A549 (cell line): ENCODE results near the gene DTWD1. TPM values are rescaled to one million over a fixed set of nuclear protein-coding genes. Genes with fewer than 3 reads are reported as not detected.

Source experiments
- ATAC-seq, 2 experiments: fragments of 200-7000 bp in 1 of 2; fragments of >200 bp in 1 of 2; cut with Nextera tagmentation in 1 of 2; cut with Tn5 transposase in 1 of 2; 3 replicates each; pipeline versions ENCODE4 v1.8.0 to v1.9.1; 2018 to 2020; ENCODE audit warnings: mild to moderate bottlenecking in 1 of 2, moderate library complexity in 1 of 2
- CTCF ChIA-PET: fragments of 300-600 bp; sonication (Branson Sonifier 250); formaldehyde crosslinking; extraction: SDS; loops from one replicate; lab custom pipeline; 2021; ENCODE audit warnings: antibody characterized with exemption, inconsistent platforms; lab: Yijun Ruan, JAX
- POLR2A ChIA-PET: fragments of 350-600 bp; formaldehyde crosslinking; extraction: SDS; loops from one replicate; lab custom pipeline; 2021; ENCODE audit warnings: antibody characterized with exemption, inconsistent platforms; lab: Yijun Ruan, JAX
- DNase-seq, 2 experiments: peaks; one replicate each; pipeline versions ENCODE4 v3.0.0 to v3.0.0-alpha.2; 2011 to 2016; ENCODE audit warnings: low read depth in 1 of 2, low spot score in 1 of 2
- FAIRE-seq: peaks from 2 replicates; lab custom pipeline; 2011; peaks lifted over from hg19 to GRCh38; lab: Jason Lieb, UNC
- H3K27ac ChIP-seq, 2 experiments: fragments of >200 bp; sonication (Bioruptor Twin); formaldehyde crosslinking; 3 replicates each; pipeline ENCODE4 v1.5.1; 2016 to 2017
- H3K4me1 ChIP-seq: fragments of >200 bp; sonication (Bioruptor Twin); formaldehyde crosslinking; 3 replicates; pipeline ENCODE4 v1.6.1; 2016
- H3K4me2 ChIP-seq: fragments of >200 bp; sonication (Bioruptor Twin); formaldehyde crosslinking; 3 replicates; pipeline ENCODE4 v1.6.1; 2016
- H3K4me3 ChIP-seq: fragments of >200 bp; sonication (Bioruptor Twin); formaldehyde crosslinking; 3 replicates; pipeline ENCODE4 v1.5.1; 2016
- H3K9me3 ChIP-seq: fragments of >200 bp; sonication (Bioruptor Twin); formaldehyde crosslinking; 3 replicates; pipeline ENCODE4 v1.6.1; 2016
- ATOH8 ChIP-seq: fragments of 250-450 bp; sonication (Bioruptor Pico); IDR thresholded peaks from 2 replicates; pipeline ENCODE4 v1.5.0; 2020; ENCODE audit warnings: low read depth, mild to moderate bottlenecking, moderate library complexity
- CBX2 ChIP-seq: fragments of 200-600 bp; sonication (generic); IDR thresholded peaks from 2 replicates; pipeline ENCODE4 v1.6.1; 2016; ENCODE audit warnings: low read depth, mild to moderate bottlenecking, borderline replicate concordance
- CBX8 ChIP-seq: fragments of 200-600 bp; sonication (generic); IDR thresholded peaks from 2 replicates; pipeline ENCODE4 v1.6.1; 2016
- CEBPB ChIP-seq, 2 experiments: fragments of >200 bp in 1 of 2; sonication (Bioruptor Twin) in 1 of 2; formaldehyde crosslinking in 1 of 2; IDR thresholded peaks; 2 replicates each; pipeline ENCODE4 v1.6.1; 2012 to 2016
- CHD2 ChIP-seq: fragments of 150-350 bp; IDR thresholded peaks from 2 replicates; pipeline ENCODE4 v1.6.1; 2014; ENCODE audit warnings: low read length; ENCODE audit not compliant: partially characterized antibody
- CTCF ChIP-seq: fragments of >200 bp; sonication (Bioruptor Twin); formaldehyde crosslinking; IDR thresholded peaks from 3 replicates; pipeline ENCODE4 v1.5.1; 2016
- EHF ChIP-seq: fragments of 250-450 bp; sonication (Bioruptor Pico); IDR thresholded peaks from 2 replicates; pipeline ENCODE4 v1.5.0; 2020; ENCODE audit warnings: mild to moderate bottlenecking
- EHMT2 ChIP-seq: fragments of 200-600 bp; sonication (generic); IDR thresholded peaks from 2 replicates; pipeline ENCODE4 v1.6.1; 2016; ENCODE audit warnings: antibody characterized with exemption, low read depth, mild to moderate bottlenecking, moderate library complexity
- FOSL2 ChIP-seq, 2 experiments: fragments of 450-650 bp in 1 of 2; fragments of >200 bp in 1 of 2; sonication (Bioruptor Twin) in 1 of 2; formaldehyde crosslinking; IDR thresholded peaks; 2 replicates each; pipeline versions ENCODE4 v1.5.0 to v1.6.1; 2016 to 2020; ENCODE audit warnings: mild to moderate bottlenecking in 1 of 2, moderate library complexity in 1 of 2
- FOXS1 ChIP-seq: fragments of 250-450 bp; sonication (Bioruptor Pico); IDR thresholded peaks from 2 replicates; pipeline ENCODE4 v1.5.0; 2020; ENCODE audit warnings: mild to moderate bottlenecking, moderate library complexity
- GATA3 ChIP-seq: IDR thresholded peaks from 2 replicates; pipeline ENCODE4 v1.6.1; 2012; ENCODE audit warnings: borderline replicate concordance
- HDAC2 ChIP-seq: fragments of 200-600 bp; sonication (generic); IDR thresholded peaks from 2 replicates; pipeline ENCODE4 v1.6.1; 2016
- HEYL ChIP-seq: fragments of 250-450 bp; sonication (Bioruptor Pico); IDR thresholded peaks from 2 replicates; pipeline ENCODE4 v1.8.0; 2021; ENCODE audit warnings: mild to moderate bottlenecking, moderate library complexity
- HOXB13 ChIP-seq: fragments of 250-450 bp; sonication (Bioruptor Pico); IDR thresholded peaks from 2 replicates; pipeline ENCODE4 v1.5.0; 2020; ENCODE audit warnings: low read depth, mild to moderate bottlenecking, moderate library complexity
- JUNB ChIP-seq: fragments of >200 bp; sonication (Bioruptor Twin); formaldehyde crosslinking; IDR thresholded peaks from 2 replicates; pipeline ENCODE4 v1.6.1; 2016
- KDM1A ChIP-seq: fragments of 200-600 bp; sonication (generic); IDR thresholded peaks from 2 replicates; pipeline ENCODE4 v1.6.1; 2016; ENCODE audit warnings: low read depth, mild to moderate bottlenecking
- KDM5A ChIP-seq: fragments of 200-600 bp; sonication (generic); IDR thresholded peaks from 2 replicates; pipeline ENCODE4 v1.6.1; 2016; ENCODE audit warnings: antibody characterized with exemption, mild to moderate bottlenecking
- MAFK ChIP-seq: fragments of 450-650 bp; IDR thresholded peaks from 2 replicates; pipeline ENCODE4 v1.6.1; 2014; ENCODE audit not compliant: partially characterized antibody
- POLR2A ChIP-seq: IDR thresholded peaks from 2 replicates; pipeline ENCODE4 v1.6.1; 2012; ENCODE audit warnings: mild to moderate bottlenecking, low read length
- POLR2AphosphoS2 ChIP-seq: conservative IDR thresholded peaks from 2 replicates; pipeline ENCODE4 v1.6.1; 2012; ENCODE audit warnings: low read length, improper control_type of control experiment, inconsistent platforms
- RAD21 ChIP-seq, 2 experiments: fragments of >200 bp in 1 of 2; sonication (Bioruptor Twin) in 1 of 2; formaldehyde crosslinking in 1 of 2; IDR thresholded peaks in 1 of 2; conservative IDR thresholded peaks in 1 of 2; 2 replicates in 1 of 2; 3 replicates in 1 of 2; pipeline ENCODE4 v1.6.1; 2012 to 2018; ENCODE audit warnings: inconsistent platforms in 1 of 2
- RARB ChIP-seq: fragments of 250-450 bp; sonication (Bioruptor Pico); IDR thresholded peaks from 2 replicates; pipeline ENCODE4 v1.8.0; 2021; ENCODE audit warnings: mild to moderate bottlenecking, moderate library complexity
- RFX5 ChIP-seq: fragments of 450-650 bp; IDR thresholded peaks from 2 replicates; pipeline ENCODE4 v1.7.1; 2014; ENCODE audit warnings: antibody characterized with exemption, mild to moderate bottlenecking, moderate library complexity
- TP53 ChIP-seq: fragments of 250-450 bp; sonication (Bioruptor Pico); IDR thresholded peaks from 2 replicates; pipeline ENCODE4 v1.5.0; 2021; ENCODE audit warnings: mild to moderate bottlenecking, moderate library complexity
- ZC3H11A ChIP-seq: fragments of 450-650 bp; IDR thresholded peaks from 2 replicates; pipeline ENCODE4 v1.6.1; 2014; ENCODE audit warnings: antibody characterized with exemption, mild to moderate bottlenecking
- ZFP36 ChIP-seq: fragments of 450-650 bp; IDR thresholded peaks from 2 replicates; pipeline ENCODE4 v1.6.1; 2014; ENCODE audit warnings: borderline replicate concordance; ENCODE audit not compliant: partially characterized antibody
- WGBS: methylation state at CpG from one replicate; pipeline ENCODE4 v1.1.6; 2017; ENCODE audit errors: missing lambda C conversion rate; 5-methylcytosine and 5-hydroxymethylcytosine counted together
- polyA plus RNA-seq, 4 experiments: library from polyadenylated mRNA; depleted of rRNA in 3 of 4; stranded (reverse); fragments of >200 nt; fragmentation: RNase III in 1 of 4; extraction: RNeasy Plus Mini Kit Qiagen cat#74134 plus additional on column Dnase treatment in 1 of 4; gene quantifications; 2 replicates in 3 of 4; 3 replicates in 1 of 4; pipeline ENCODE4 v1.2.3, GENCODE V29; 2011 to 2017
- TF ChIP-seq, protein P1 (sequence below): IDR thresholded peaks from 2 replicates; pipeline ENCODE4 v1.6.1; 2012; ENCODE audit warnings: low read depth, borderline replicate concordance

The DTWD1 gene
- polyA plus RNA-seq, 2 of the 4 experiments (the other 2 are of a cell fraction) = 17.3 to 24.3 TPM

DNA sequence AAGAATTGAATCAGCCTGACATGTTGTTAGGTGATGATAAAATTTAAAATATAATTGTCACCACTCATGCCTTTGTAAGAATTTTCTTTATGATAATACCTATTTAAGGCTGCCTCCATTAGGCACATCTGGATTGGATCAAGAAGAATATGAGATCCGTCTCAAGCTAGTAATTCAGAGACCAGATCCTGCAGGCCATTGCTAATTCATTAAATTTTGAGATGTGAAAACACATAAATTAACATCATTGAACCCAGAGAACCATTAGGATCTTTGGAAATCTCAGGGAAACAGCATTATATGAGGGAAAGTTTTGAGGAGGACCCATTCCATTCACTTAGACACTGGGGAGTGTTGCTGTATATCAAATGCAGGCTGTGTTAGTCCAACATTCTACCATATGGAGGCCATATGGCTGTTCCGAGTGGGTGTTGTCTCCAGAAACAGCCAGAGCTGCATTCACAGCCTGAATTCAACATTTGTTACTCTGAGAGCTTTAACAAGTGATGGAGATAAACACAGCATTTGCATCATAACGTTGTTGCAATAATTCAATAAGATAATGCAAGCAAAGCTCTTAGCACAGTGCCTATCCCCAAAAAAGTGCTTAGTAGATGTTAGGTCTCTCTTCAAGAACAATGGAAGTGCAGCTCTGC lies 67.4 kb downstream of the DTWD1 start:
- no peak for FAIRE-seq
- no peak overlapping the region for H3K4me2 ChIP-seq
- CTCF ChIA-PET = no interaction called here
- no peak overlapping the region for H3K4me3 ChIP-seq
- WGBS = 50% methylated on average over 3 of the region's 3 CpGs
- POLR2A ChIA-PET = no interaction called here
- TF ChIP-seq CBX8 = no peak
- no peak for TF ChIP-seq JUNB
- TF ChIP-seq ATOH8 (CRISPR knock-in tag) = no peak
- TF ChIP-seq CEBPB (IDR thresholded peaks at IDR 0.05) = no peak
- no peak for TF ChIP-seq POLR2A
- TF ChIP-seq MAFK = no peak
- TF ChIP-seq TP53 = no peak
- no peak for TF ChIP-seq FOSL2 (IDR thresholded peaks at IDR 0.05)
- TF ChIP-seq FOSL2 (CRISPR knock-in tag; IDR thresholded peaks at IDR 0.05) = no peak
- TF ChIP-seq HOXB13 (CRISPR knock-in tag) = no peak
- no peak for TF ChIP-seq HEYL (CRISPR knock-in tag)
- no peak for TF ChIP-seq RARB (CRISPR knock-in tag)
- no peak for TF ChIP-seq GATA3
- H3K27ac ChIP-seq = no peak overlapping the region
- no peaks in the 10 kb centered on the region for H3K9me3 ChIP-seq
- no peaks in the 10 kb centered on the region for H3K4me1 ChIP-seq
- no peak for ATAC-seq
- DNase-seq = no peak

DNA sequence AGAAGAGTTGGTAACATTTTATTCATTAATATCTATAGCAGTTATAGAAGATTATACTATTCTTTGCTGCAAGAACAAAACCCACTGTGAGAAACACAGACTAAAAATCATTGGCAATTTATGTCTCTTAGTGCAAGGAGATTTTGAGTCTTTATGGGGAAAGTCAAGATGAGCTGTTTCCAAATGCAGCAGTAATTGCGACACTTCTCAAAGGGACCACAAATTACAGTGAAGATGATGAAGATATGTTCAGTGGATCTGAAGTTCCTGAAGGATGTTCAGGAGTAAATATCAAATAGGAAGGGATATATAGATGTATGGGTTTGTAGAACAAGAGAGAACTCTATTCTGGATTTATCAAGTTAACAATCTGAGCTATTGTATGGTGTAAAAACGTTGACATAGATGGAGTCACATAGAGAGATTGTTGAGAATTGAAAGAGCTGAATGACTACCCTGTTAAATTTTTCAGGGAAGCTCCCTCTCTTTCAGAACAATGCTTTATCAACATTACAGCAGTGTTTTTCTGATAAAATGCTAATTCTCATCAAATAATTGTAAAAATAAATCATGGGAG lies 71.8 kb downstream of the DTWD1 start:
- Histone ChIP-seq H3K4me1 (no peaks in the 10 kb centered on the region), H3K4me2 (no peak overlapping the region), H3K9me3 (no peaks in the 10 kb centered on the region)
- no peak for ATAC-seq
- FAIRE-seq = no peak
- WGBS = 48% methylated on average over 2 of the region's 2 CpGs
- CTCF ChIA-PET = interaction anchor here (1.0 kb wide), 1 partner anchor 13 kb away, joined by 3 read pairs; no protein-coding TSS in a partner anchor
- POLR2A ChIA-PET = no interaction called here
- no peak for TF ChIP-seq KDM5A
- no peak for TF ChIP-seq FOSL2 (IDR thresholded peaks at IDR 0.05)
- no peak for TF ChIP-seq FOSL2 (CRISPR knock-in tag; IDR thresholded peaks at IDR 0.05)
- no peak for TF ChIP-seq ZFP36
- no peak for TF ChIP-seq EHF (CRISPR knock-in tag)
- TF ChIP-seq HEYL (CRISPR knock-in tag) = no peak
- TF ChIP-seq ZC3H11A = no peak
- no peak for TF ChIP-seq CHD2
- no peak for TF ChIP-seq EHMT2
- no peak for TF ChIP-seq ATOH8 (CRISPR knock-in tag)
- no peak for TF ChIP-seq CTCF
- TF ChIP-seq, protein P1, sequence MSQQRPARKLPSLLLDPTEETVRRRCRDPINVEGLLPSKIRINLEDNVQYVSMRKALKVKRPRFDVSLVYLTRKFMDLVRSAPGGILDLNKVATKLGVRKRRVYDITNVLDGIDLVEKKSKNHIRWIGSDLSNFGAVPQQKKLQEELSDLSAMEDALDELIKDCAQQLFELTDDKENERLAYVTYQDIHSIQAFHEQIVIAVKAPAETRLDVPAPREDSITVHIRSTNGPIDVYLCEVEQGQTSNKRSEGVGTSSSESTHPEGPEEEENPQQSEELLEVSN = no peak
- no peak for TF ChIP-seq CBX2
- TF ChIP-seq KDM1A = no peak
- no peak for TF ChIP-seq RFX5
- TF ChIP-seq FOXS1 (CRISPR knock-in tag) = no peak
- TF ChIP-seq RAD21 (conservative IDR thresholded peaks at IDR 0.05 in 1 of 2, IDR thresholded peaks at IDR 0.05 in 1 of 2) = no peak
- no peak for TF ChIP-seq CBX8
- TF ChIP-seq POLR2AphosphoS2 = no peak
- TF ChIP-seq HDAC2 = no peak
- TF ChIP-seq, all 56 proteins: peak for 0
- no peak for DNase-seq
- no peak overlapping the region for H3K4me3 ChIP-seq
- no peak overlapping the region for H3K27ac ChIP-seq
